T47D (cell line): ENCODE results near the gene COX6B1.

ENCODE experiments used
- DNase-seq, 2 experiments: peaks; one replicate each; pipeline versions ENCODE4 v3.0.0 to v3.0.0-alpha.2; 2011 to 2012; ENCODE audit warnings: low read depth in 1 of 2, low spot score in 1 of 2
- JUND ChIP-seq: IDR thresholded peaks from 2 replicates; pipeline ENCODE4 v1.6.1; 2012; ENCODE audit warnings: low read depth
- in situ Hi-C: cut with HindIII; loops from 2 replicates; pipeline ENCODE4 v1.10.0; 2016; ENCODE audit warnings: low sequenced_read_pairs, low pct_unique_long_range_greater_than_20kb

The COX6B1 gene

GRCh38 chr19:35619290-35619923 is 28.7 kb upstream of the COX6B1 start:
- in situ Hi-C loops = no loop called here
- TF ChIP-seq JUND = no peak
- DNase-seq = no peak

GRCh38 chr19:35620001-35620400 is 28.1 kb upstream of the COX6B1 start:
- no peak for TF ChIP-seq JUND
- DNase-seq = no peak
- in situ Hi-C loops = no loop called here

- DNase-seq = no peak
- TF ChIP-seq JUND = no peak
- in situ Hi-C loops = no loop called here
These were observed 26.4 kb upstream of the COX6B1 start for GRCh38 chr19:35621708-35622107.

GRCh38 chr19:35622750-35623149 is 25.4 kb upstream of the COX6B1 start:
- in situ Hi-C loops = no loop called here
- TF ChIP-seq JUND = no peak
- DNase-seq = no peak

- DNase-seq = no peak
These were observed 24.7 kb upstream of the COX6B1 start for GRCh38 chr19:35623327-35624010.

GRCh38 chr19:35628264-35628564 is 19.9 kb upstream of the COX6B1 start:
- in situ Hi-C loops = no loop called here
- TF ChIP-seq JUND = no peak
- DNase-seq = no peak

More at GRCh38 chr19:35623327-35624010, 24.7 kb upstream of the COX6B1 start:
- in situ Hi-C loops = no loop called here
- TF ChIP-seq JUND = no peak

GRCh38 chr19:35628565-35629331 is 19.4 kb upstream of the COX6B1 start, which contains the start of gene RBM42:
Gene RBM42 (plus strand): TSS chr19:35629036. CDS start chr19:35629154, 118 bp downstream.
- in situ Hi-C loops = no loop called here
- DNase-seq = peak; percentile 96 to 99
- TF ChIP-seq JUND = no peak

- no peak for TF ChIP-seq JUND
- in situ Hi-C loops = no loop called here
- DNase-seq = no peak
These were observed 18.8 kb upstream of the COX6B1 start for GRCh38 chr19:35629332-35629633.

GRCh38 chr19:35633727-35634440 is 14.2 kb upstream of the COX6B1 start:
- no peak for TF ChIP-seq JUND
- no peak for DNase-seq
- in situ Hi-C loops = no loop called here

GRCh38 chr19:35636651-35637050 is 11.5 kb upstream of the COX6B1 start:
- no peak for TF ChIP-seq JUND
- in situ Hi-C loops = no loop called here
- DNase-seq = no peak

GRCh38 chr19:35637165-35637564 is 11.0 kb upstream of the COX6B1 start:
- in situ Hi-C loops = no loop called here
- DNase-seq = no peak

GRCh38 chr19:35639321-35639639 is 8.8 kb upstream of the COX6B1 start:
- DNase-seq = no peak
- in situ Hi-C loops = no loop called here
- no peak for TF ChIP-seq JUND

More at GRCh38 chr19:35637165-35637564, 11.0 kb upstream of the COX6B1 start:
- TF ChIP-seq JUND = no peak

- in situ Hi-C loops = no loop called here
- DNase-seq = no peak
- TF ChIP-seq JUND = no peak
These were observed 8.3 kb upstream of the COX6B1 start for GRCh38 chr19:35639863-35640262.
